GM19324 (cell line): ENCODE data around the gene CEACAM16.

Experiments used
- ATAC-seq: cut with Tn5 transposase; IDR thresholded peaks from one replicate; pipeline ENCODE4 v1.9.1; 2021; ENCODE audit warnings: mild to moderate bottlenecking, moderate library complexity; ENCODE audit not compliant: unreplicated experiment, low FRiP score

CEACAM16 gene

GRCh38 chr19:44742330-44743061 lies 43.5 kb downstream of the CEACAM16 start:
- no peak for ATAC-seq

GRCh38 chr19:44744871-44745332 lies 46.0 kb downstream of the CEACAM16 start:
- ATAC-seq = no peak

GRCh38 chr19:44745341-44745831 lies 46.4 kb downstream of the CEACAM16 start:
- no peak for ATAC-seq

GRCh38 chr19:44745887-44746600 lies 47.1 kb downstream of the CEACAM16 start:
- no peak for ATAC-seq

- no peak for ATAC-seq
Measured at GRCh38 chr19:44746616-44746945, 47.6 kb downstream of the CEACAM16 start.

- ATAC-seq = peak; percentile 54
Measured at GRCh38 chr19:44746946-44747738, 48.2 kb downstream of the CEACAM16 start.

- ATAC-seq = peak; percentile 1
Measured at GRCh38 chr19:44747739-44748425, 48.9 kb downstream of the CEACAM16 start.

GRCh38 chr19:44748426-44749254 lies 49.7 kb downstream of the CEACAM16 start, which contains the start of gene BCL3:
TSS of gene BCL3 (plus strand) at chr19:44748708. CDS start at chr19:44748791, 83 bp downstream.
- peak; percentile 33 for ATAC-seq

GRCh38 chr19:44749292-44749691 lies 50.3 kb downstream of the CEACAM16 start:
- no peak for ATAC-seq

GRCh38 chr19:44749994-44750393 lies 51.0 kb downstream of the CEACAM16 start:
- no peak for ATAC-seq

- ATAC-seq = no peak
Measured at GRCh38 chr19:44752123-44752815, 53.3 kb downstream of the CEACAM16 start.

GRCh38 chr19:44752816-44753625 lies 54.1 kb downstream of the CEACAM16 start:
- ATAC-seq = peak; percentile 77

- no peak for ATAC-seq
Measured at GRCh38 chr19:44753626-44753931, 54.6 kb downstream of the CEACAM16 start.

- ATAC-seq = peak; percentile 31
Measured at GRCh38 chr19:44753932-44754749, 55.2 kb downstream of the CEACAM16 start.

- no peak for ATAC-seq
Measured at GRCh38 chr19:44754750-44755080, 55.8 kb downstream of the CEACAM16 start.

GRCh38 chr19:44755219-44755618 lies 56.3 kb downstream of the CEACAM16 start:
- no peak for ATAC-seq

- ATAC-seq = no peak
Measured at GRCh38 chr19:44756089-44756562, 57.2 kb downstream of the CEACAM16 start.
